HG02759 (cell line): Measurements from ENCODE around the gene WDR19.
"Not testable (repeated sequence)": the region's sequence is repeated elsewhere in the genome, so short reads cannot be mapped to it uniquely, and the experiment has no call there.

ENCODE experiments used
- ATAC-seq: cut with Tn5 transposase; IDR thresholded peaks from one replicate; pipeline ENCODE4 v1.9.1; 2021; ENCODE audit warnings: mild to moderate bottlenecking, moderate library complexity; ENCODE audit not compliant: unreplicated experiment

The WDR19 gene

GRCh38 chr4:39232100-39232499 is 49.8 kb downstream of the WDR19 start:
- ATAC-seq = no peak

- no peak for ATAC-seq
These were observed 50.8 kb downstream of the WDR19 start for GRCh38 chr4:39233114-39233513.

GRCh38 chr4:39233783-39234182 is 51.5 kb downstream of the WDR19 start:
- no peak for ATAC-seq

- ATAC-seq = no peak
These were observed 52.7 kb downstream of the WDR19 start for GRCh38 chr4:39235021-39235420.

- no peak for ATAC-seq
These were observed 53.4 kb downstream of the WDR19 start for GRCh38 chr4:39235696-39236095.

GRCh38 chr4:39237179-39237578 is 54.9 kb downstream of the WDR19 start:
- ATAC-seq = no peak

GRCh38 chr4:39243462-39243861 is 61.1 kb downstream of the WDR19 start:
- ATAC-seq = no peak

GRCh38 chr4:39255266-39255665 is 72.9 kb downstream of the WDR19 start:
- no peak for ATAC-seq

- ATAC-seq = no peak
These were observed 73.5 kb downstream of the WDR19 start for GRCh38 chr4:39255871-39256270.

- ATAC-seq = no peak
These were observed 74.1 kb downstream of the WDR19 start for GRCh38 chr4:39256436-39256835.

GRCh38 chr4:39259571-39260330 is 77.4 kb downstream of the WDR19 start:
- ATAC-seq = no peak

GRCh38 chr4:39263895-39264294 is 81.6 kb downstream of the WDR19 start:
- no peak for ATAC-seq

GRCh38 chr4:39274503-39274902 is 92.2 kb downstream of the WDR19 start:
- ATAC-seq = no peak

- ATAC-seq = not testable (repeated sequence)
These were observed 95.3 kb downstream of the WDR19 start for GRCh38 chr4:39277661-39278060.

- no peak for ATAC-seq
These were observed 96.1 kb downstream of the WDR19 start for GRCh38 chr4:39278476-39278875.

GRCh38 chr4:39279416-39279815 is 97.1 kb downstream of the WDR19 start:
- ATAC-seq = no peak

- no peak for ATAC-seq
These were observed 98.4 kb downstream of the WDR19 start for GRCh38 chr4:39280770-39281169.

- no peak for ATAC-seq
These were observed 102.9 kb downstream of the WDR19 start for GRCh38 chr4:39285111-39285795.

- no peak for ATAC-seq
These were observed 103.5 kb downstream of the WDR19 start for GRCh38 chr4:39285853-39286252.

GRCh38 chr4:39286263-39286662 is 103.9 kb downstream of the WDR19 start:
- ATAC-seq = no peak

GRCh38 chr4:39287223-39287622 is 104.9 kb downstream of the WDR19 start:
- no peak for ATAC-seq

- no peak for ATAC-seq
These were observed 109.4 kb downstream of the WDR19 start for GRCh38 chr4:39291686-39292085.
